ENCODE measurements around the gene CSRNP3. TPM values are rescaled to one million over a fixed set of nuclear protein-coding genes. Genes with fewer than 3 reads are reported as not detected.

CSRNP3 gene
- total and polyA plus RNA-seq, 2 donors (not counting 1 experiment from before 2014, with no cell fraction given) = not detected

DNA sequence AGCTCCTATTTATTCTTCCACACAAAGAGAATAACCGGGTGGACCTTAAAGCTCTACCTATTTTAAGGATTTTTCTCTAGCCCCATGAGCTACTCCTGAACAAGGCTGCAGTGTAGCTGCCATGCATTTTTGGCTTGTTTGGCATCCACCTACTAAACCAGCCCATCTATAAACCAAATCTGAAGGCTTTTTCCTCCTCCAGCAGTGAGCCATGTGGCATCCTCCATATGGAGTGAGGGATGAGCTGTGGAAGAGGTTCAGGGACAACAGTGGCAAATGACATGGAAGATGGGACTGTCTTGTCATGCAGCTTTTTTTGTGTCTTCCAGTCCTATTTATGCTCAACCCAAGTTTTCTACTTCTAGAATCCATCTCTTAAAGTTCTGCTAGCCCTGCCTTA is 224.3 kb downstream of the CSRNP3 start:
- CTCF ChIA-PET = interaction anchor here (2.1 kb wide), 1 partner anchor 181 kb away, joined by 6 read pairs; no protein-coding TSS in a partner anchor
- ATAC-seq (ENCODE audit: low read depth) (no peak), DNase-seq (no peak)
- H3K9me3 Mint-ChIP-seq (ENCODE audit: insufficient read depth) = no peaks in the 10 kb centered on the region
- Histone ChIP-seq H3K9me3 (ENCODE audit: control extremely low read depth in 1 of 3, control insufficient read depth in 2 of 3, insufficient read depth in 1 of 3, low read length in 2 of 3) (no peaks in the 10 kb centered on the region), H2AFZ (ENCODE audit: insufficient read depth, low read depth, low read length, poor library complexity, severe bottlenecking) (no peak overlapping the region), H3K79me2 (ENCODE audit: control insufficient read depth, insufficient read depth, low read length) (no peaks in the 10 kb centered on the region), H4K20me1 (ENCODE audit: control insufficient read depth, insufficient read depth, low read length, poor library complexity, severe bottlenecking) (no peaks in the 10 kb centered on the region), H3K27ac (ENCODE audit: low read length in 2 of 2) (no peak overlapping the region), H3K9ac (ENCODE audit: low read length) (no peak overlapping the region), H3K4me3 (ENCODE audit: control extremely low read depth in 1 of 5, extremely low read depth in 1 of 5, insufficient read depth in 1 of 5, low read depth in 2 of 5, low read length in 4 of 5) (no peak overlapping the region), H3K4me1 (ENCODE audit: control insufficient read depth in 2 of 2, insufficient read depth in 2 of 2, low read length in 2 of 2) (no peaks in the 10 kb centered on the region), H3K27me3 (replicated peaks in 1 of 4; ENCODE audit: control extremely low read depth in 1 of 4, control insufficient read depth in 3 of 4, insufficient read depth in 4 of 4, low read length in 3 of 4) (no peaks in the 10 kb centered on the region), H3K36me3 (replicated peaks in 1 of 2; ENCODE audit: control extremely low read depth in 1 of 2, control insufficient read depth in 1 of 2, extremely low read depth in 1 of 2, insufficient read depth in 2 of 2, low read length in 1 of 2) (no peaks in the 10 kb centered on the region), H3K4me2 (replicated peaks; ENCODE audit: low read depth, low read length, poor library complexity, severe bottlenecking) (no peak overlapping the region)
- no peak overlapping the region for H3K27ac Mint-ChIP-seq
- peaks cover 3% of the 10 kb centered on the region for H3K27me3 Mint-ChIP-seq
- TF ChIP-seq, protein P1, sequence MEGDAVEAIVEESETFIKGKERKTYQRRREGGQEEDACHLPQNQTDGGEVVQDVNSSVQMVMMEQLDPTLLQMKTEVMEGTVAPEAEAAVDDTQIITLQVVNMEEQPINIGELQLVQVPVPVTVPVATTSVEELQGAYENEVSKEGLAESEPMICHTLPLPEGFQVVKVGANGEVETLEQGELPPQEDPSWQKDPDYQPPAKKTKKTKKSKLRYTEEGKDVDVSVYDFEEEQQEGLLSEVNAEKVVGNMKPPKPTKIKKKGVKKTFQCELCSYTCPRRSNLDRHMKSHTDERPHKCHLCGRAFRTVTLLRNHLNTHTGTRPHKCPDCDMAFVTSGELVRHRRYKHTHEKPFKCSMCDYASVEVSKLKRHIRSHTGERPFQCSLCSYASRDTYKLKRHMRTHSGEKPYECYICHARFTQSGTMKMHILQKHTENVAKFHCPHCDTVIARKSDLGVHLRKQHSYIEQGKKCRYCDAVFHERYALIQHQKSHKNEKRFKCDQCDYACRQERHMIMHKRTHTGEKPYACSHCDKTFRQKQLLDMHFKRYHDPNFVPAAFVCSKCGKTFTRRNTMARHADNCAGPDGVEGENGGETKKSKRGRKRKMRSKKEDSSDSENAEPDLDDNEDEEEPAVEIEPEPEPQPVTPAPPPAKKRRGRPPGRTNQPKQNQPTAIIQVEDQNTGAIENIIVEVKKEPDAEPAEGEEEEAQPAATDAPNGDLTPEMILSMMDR (IDR thresholded peaks at IDR 0.05) = no peak
- TF ChIP-seq EZH2 (IDR thresholded peaks at IDR 0.05; ENCODE audit: borderline replicate concordance, insufficient read depth, low read depth, low read length, poor library complexity, severe bottlenecking) = no peak
- peaks cover 2% of the 10 kb centered on the region for H3K4me1 Mint-ChIP-seq
- WGBS (ENCODE audit: insufficient coverage) = 100% methylated on average over 1 of the region's 1 CpG
- no peak overlapping the region for H3K4me3 Mint-ChIP-seq
- POLR2A ChIA-PET = no interaction called here
- intact Hi-C loops (cut with micrococcal nuclease) = loop anchor here (10.0 kb wide), 2 partner anchors 129 to 699 kb away; no protein-coding TSS in a partner anchor

DNA sequence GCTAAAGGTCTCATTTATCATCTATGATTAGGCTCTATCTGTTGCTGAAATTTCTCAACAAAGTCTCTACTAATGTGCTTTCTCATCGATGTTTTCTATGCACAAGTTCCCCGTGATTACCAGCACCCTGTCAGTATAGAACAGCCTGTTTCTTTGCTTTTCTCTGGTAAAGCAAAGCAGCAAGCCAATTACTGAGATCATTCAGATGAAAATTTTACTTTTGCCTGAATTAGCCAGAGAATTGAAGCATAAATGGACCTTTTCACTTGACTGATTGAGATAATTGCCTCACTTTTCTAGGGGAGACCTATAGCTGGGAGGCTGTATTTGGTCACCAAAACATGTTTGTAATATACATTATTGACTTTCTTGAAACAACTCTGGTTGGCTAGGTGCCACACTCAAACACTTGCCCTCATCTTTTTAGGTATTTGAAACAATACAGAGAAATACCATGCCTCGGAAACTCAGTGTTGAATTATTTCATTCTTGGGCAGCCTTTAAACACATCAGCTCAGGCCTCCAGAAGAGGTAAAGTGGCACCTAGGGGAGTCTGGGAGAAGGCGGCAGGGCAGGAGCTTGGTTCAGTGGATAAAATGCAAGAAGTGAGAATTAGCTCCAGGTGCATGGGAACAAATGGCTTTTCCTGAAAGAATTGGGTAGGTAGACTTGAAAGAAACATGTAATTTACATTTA is 228.4 kb downstream of the CSRNP3 start:
- Mint-ChIP-seq H3K9me3 (ENCODE audit: insufficient read depth) (no peaks in the 10 kb centered on the region), H3K27ac (no peak overlapping the region), H3K27me3 (no peaks in the 10 kb centered on the region), H3K4me1 (peaks cover 5% of the 10 kb centered on the region), H3K4me3 (no peak overlapping the region)
- no peaks in the 10 kb centered on the region for H3K36me3 ChIP-seq (replicated peaks in 1 of 2; ENCODE audit: control extremely low read depth in 1 of 2, control insufficient read depth in 1 of 2, extremely low read depth in 1 of 2, insufficient read depth in 2 of 2, low read length in 1 of 2)
- H3K9ac ChIP-seq (ENCODE audit: low read length) = no peak overlapping the region
- H3K4me3 ChIP-seq (ENCODE audit: control extremely low read depth in 1 of 5, extremely low read depth in 1 of 5, insufficient read depth in 1 of 5, low read depth in 2 of 5, low read length in 4 of 5) = no peak overlapping the region
- H3K9me3 ChIP-seq (ENCODE audit: control extremely low read depth in 1 of 3, control insufficient read depth in 2 of 3, insufficient read depth in 1 of 3, low read length in 2 of 3) = no peaks in the 10 kb centered on the region
- intact Hi-C loops (cut with micrococcal nuclease) = loop anchor here (1.0 to 10.0 kb wide), 4 partner anchors 133 to 703 kb away; no protein-coding TSS in a partner anchor
- H4K20me1 ChIP-seq (ENCODE audit: control insufficient read depth, insufficient read depth, low read length, poor library complexity, severe bottlenecking) = no peaks in the 10 kb centered on the region
- ATAC-seq (ENCODE audit: low read depth) (no peak), DNase-seq (no peak)
- H3K4me2 ChIP-seq (replicated peaks; ENCODE audit: low read depth, low read length, poor library complexity, severe bottlenecking) = no peak overlapping the region
- ChIA-PET CTCF (interaction anchor here (0.7 to 2.1 kb wide), 9 partner anchors 8 to 962 kb away, joined by 3 to 7 read pairs (median 4); no protein-coding TSS in a partner anchor), POLR2A (no interaction called here)
- no peaks in the 10 kb centered on the region for H3K4me1 ChIP-seq (ENCODE audit: control insufficient read depth in 2 of 2, insufficient read depth in 2 of 2, low read length in 2 of 2)
- H3K79me2 ChIP-seq (ENCODE audit: control insufficient read depth, insufficient read depth, low read length) = no peaks in the 10 kb centered on the region
- TF ChIP-seq, protein P1 (IDR thresholded peaks at IDR 0.05) = no peak
- no peak for TF ChIP-seq EZH2 (IDR thresholded peaks at IDR 0.05; ENCODE audit: borderline replicate concordance, insufficient read depth, low read depth, low read length, poor library complexity, severe bottlenecking)
- H2AFZ ChIP-seq (ENCODE audit: insufficient read depth, low read depth, low read length, poor library complexity, severe bottlenecking) = no peak overlapping the region
- H3K27me3 ChIP-seq (replicated peaks in 1 of 4; ENCODE audit: control extremely low read depth in 1 of 4, control insufficient read depth in 3 of 4, insufficient read depth in 4 of 4, low read length in 3 of 4) = no peaks in the 10 kb centered on the region
- H3K27ac ChIP-seq (ENCODE audit: low read length in 2 of 2) = no peak overlapping the region
- WGBS (ENCODE audit: insufficient coverage) = 100% methylated on average over 3 of the region's 4 CpGs
